ENCODE results near the gene TLX2.
A peak's percentile ranks its signal among the peaks of the same experiment; 100 is the strongest.

TLX2 gene

GRCh38 chr2:74488643-74489481, 25.4 kb upstream of the TLX2 start:
- H3K4me3 ChIP-seq (ENCODE audit: low read length) = no peak overlapping the region
- no peak for TF ChIP-seq ZNF274 (IDR thresholded peaks at IDR 0.05; ENCODE audit: low read depth, low read length)

- no peak overlapping the region for H3K4me3 ChIP-seq (ENCODE audit: low read length)
- TF ChIP-seq ZNF274 (IDR thresholded peaks at IDR 0.05; ENCODE audit: low read depth, low read length) = no peak
These were observed 24.3 kb upstream of the TLX2 start for GRCh38 chr2:74489906-74490305.

GRCh38 chr2:74491648-74492544, 22.4 kb upstream of the TLX2 start:
- no peak overlapping the region for H3K4me3 ChIP-seq (ENCODE audit: low read length)
- TF ChIP-seq ZNF274 (IDR thresholded peaks at IDR 0.05; ENCODE audit: low read depth, low read length) = no peak

GRCh38 chr2:74493546-74493945, 20.7 kb upstream of the TLX2 start:
- no peak for TF ChIP-seq ZNF274 (IDR thresholded peaks at IDR 0.05; ENCODE audit: low read depth, low read length)

GRCh38 chr2:74495440-74495839, 18.8 kb upstream of the TLX2 start:
- no peak overlapping the region for H3K4me3 ChIP-seq (ENCODE audit: low read length)
- TF ChIP-seq ZNF274 (IDR thresholded peaks at IDR 0.05; ENCODE audit: low read depth, low read length) = no peak

More at GRCh38 chr2:74493546-74493945, 20.7 kb upstream of the TLX2 start:
- H3K4me3 ChIP-seq (ENCODE audit: low read length) = no peak overlapping the region

GRCh38 chr2:74496997-74497776, 17.1 kb upstream of the TLX2 start:
- H3K4me3 ChIP-seq (ENCODE audit: low read length) = no peak overlapping the region; the same call in 1 of the 2 replicates
- TF ChIP-seq ZNF274 (IDR thresholded peaks at IDR 0.05; ENCODE audit: low read depth, low read length) = no peak

GRCh38 chr2:74497777-74498499, 16.3 kb upstream of the TLX2 start:
- H3K4me3 ChIP-seq (ENCODE audit: low read length) = peak overlapping the region; percentile 28; the same call in 1 of the 2 replicates
- TF ChIP-seq ZNF274 (IDR thresholded peaks at IDR 0.05; ENCODE audit: low read depth, low read length) = no peak

- H3K4me3 ChIP-seq (ENCODE audit: low read length) = peak overlapping the region; percentile 28; the same call in 1 of the 2 replicates
- TF ChIP-seq ZNF274 (IDR thresholded peaks at IDR 0.05; ENCODE audit: low read depth, low read length) = no peak
These were observed 15.6 kb upstream of the TLX2 start for GRCh38 chr2:74498500-74499266.

- no peak for TF ChIP-seq ZNF274 (IDR thresholded peaks at IDR 0.05; ENCODE audit: low read depth, low read length)
- H3K4me3 ChIP-seq (ENCODE audit: low read length) = peak within 1 kb of the TSS; percentile 28; the same call in 1 of the 2 replicates
These were observed 14.8 kb upstream of the TLX2 start, which contains the start of gene LBX2 for GRCh38 chr2:74499267-74499939. Gene LBX2, minus strand, starts transcription at chr2:74499603. Its CDS starts 66 bp downstream, at chr2:74499537.

- TF ChIP-seq ZNF274 (IDR thresholded peaks at IDR 0.05; ENCODE audit: low read depth, low read length) = no peak
- no peak overlapping the region for H3K4me3 ChIP-seq (ENCODE audit: low read length)
These were observed 14.2 kb upstream of the TLX2 start for GRCh38 chr2:74499940-74500577.

- H3K4me3 ChIP-seq (ENCODE audit: low read length) = no peak overlapping the region
- TF ChIP-seq ZNF274 (IDR thresholded peaks at IDR 0.05; ENCODE audit: low read depth, low read length) = no peak
These were observed 13.7 kb upstream of the TLX2 start for GRCh38 chr2:74500578-74500946.
